Trophoblast cell (in vitro differentiated cells and primary cell): Measurements from ENCODE around the gene SUDS3.
A peak's percentile ranks its signal among the peaks of the same experiment; 100 is the strongest.

Source experiments
- DNase-seq, 2 donors: peaks; one replicate each; pipeline ENCODE4 v3.0.0-alpha.2; 2016
- H2AFZ ChIP-seq: 2 replicates; pipeline ENCODE4 v1.6.1; 2013; ENCODE audit warnings: low read length, moderate library complexity, mild to moderate bottlenecking; ENCODE audit not compliant: insufficient read depth, poor library complexity
- H2AK5ac ChIP-seq: 2 replicates; pipeline ENCODE4 v1.6.1; 2013; ENCODE audit warnings: mild to moderate bottlenecking, low read length
- H2BK120ac ChIP-seq: 2 replicates; pipeline ENCODE4 v1.6.1; 2013; ENCODE audit warnings: low read length, mild to moderate bottlenecking, moderate library complexity; ENCODE audit not compliant: insufficient read depth, poor library complexity
- H2BK12ac ChIP-seq: 2 replicates; pipeline ENCODE4 v1.6.1; 2013; ENCODE audit warnings: mild to moderate bottlenecking, low read length, moderate library complexity
- H2BK5ac ChIP-seq: 2 replicates; pipeline ENCODE4 v1.6.1; 2013; ENCODE audit warnings: low read length, low read depth, moderate library complexity, mild to moderate bottlenecking; ENCODE audit not compliant: poor library complexity
- H3K14ac ChIP-seq: 2 replicates; pipeline ENCODE4 v1.6.1; 2013; ENCODE audit warnings: mild to moderate bottlenecking, low read length
- H3K18ac ChIP-seq: 2 replicates; pipeline ENCODE4 v1.6.1; 2013; ENCODE audit warnings: mild to moderate bottlenecking, low read length
- H3K23ac ChIP-seq: 2 replicates; pipeline ENCODE4 v1.6.1; 2013; ENCODE audit warnings: low read length
- H3K27ac ChIP-seq: 2 replicates; pipeline ENCODE4 v1.5.1; 2013; ENCODE audit warnings: low read depth, mild to moderate bottlenecking, inconsistent platforms, low read length, moderate library complexity
- H3K27me3 ChIP-seq: 2 replicates; pipeline ENCODE4 v1.6.1; 2013; ENCODE audit warnings: inconsistent platforms, mild to moderate bottlenecking, low read length, moderate library complexity; ENCODE audit not compliant: insufficient read depth
- H3K36me3 ChIP-seq, 2 experiments: 1 replicate in 1 of 2; 2 replicates in 1 of 2; pipeline ENCODE4 v1.6.1; 2013; ENCODE audit warnings: low read length in 2 of 2, mild to moderate bottlenecking in 2 of 2, moderate library complexity in 1 of 2; ENCODE audit not compliant: insufficient read depth in 2 of 2, control insufficient read depth in 1 of 2
- H3K4ac ChIP-seq: 2 replicates; pipeline ENCODE4 v1.6.1; 2013; ENCODE audit warnings: low read depth, mild to moderate bottlenecking, low read length, moderate library complexity
- H3K4me1 ChIP-seq, 2 experiments: 1 replicate in 1 of 2; 2 replicates in 1 of 2; pipeline ENCODE4 v1.6.1; 2013; ENCODE audit warnings: low read length in 2 of 2, mild to moderate bottlenecking in 2 of 2, moderate library complexity in 1 of 2; ENCODE audit not compliant: insufficient read depth in 2 of 2, control insufficient read depth in 1 of 2
- H3K4me2 ChIP-seq: 2 replicates; pipeline ENCODE4 v1.6.1; 2013; ENCODE audit warnings: inconsistent platforms, mild to moderate bottlenecking, low read length, moderate library complexity
- H3K4me3 ChIP-seq: 2 replicates; pipeline ENCODE4 v1.5.1; 2013; ENCODE audit warnings: mild to moderate bottlenecking, low read depth, low read length, inconsistent platforms
- H3K79me1 ChIP-seq: one replicate; pipeline ENCODE4 v1.6.1; 2013; ENCODE audit warnings: low read length
- H3K79me2 ChIP-seq: 2 replicates; pipeline ENCODE4 v1.6.1; 2013; ENCODE audit warnings: low read length, mild to moderate bottlenecking; ENCODE audit not compliant: control insufficient read depth, insufficient read depth, poor library complexity
- H3K9ac ChIP-seq: 2 replicates; pipeline ENCODE4 v1.6.1; 2013; ENCODE audit warnings: mild to moderate bottlenecking, low read length
- H3K9me3 ChIP-seq: 2 replicates; pipeline ENCODE4 v1.6.1; 2013; ENCODE audit warnings: low read depth, mild to moderate bottlenecking, control low read depth, inconsistent platforms, low read length; ENCODE audit not compliant: insufficient read depth
- H4K12ac ChIP-seq: 2 replicates; pipeline ENCODE4 v1.6.1; 2013; ENCODE audit warnings: low read depth, mild to moderate bottlenecking, low read length, moderate library complexity
- H4K8ac ChIP-seq: 2 replicates; pipeline ENCODE4 v1.6.1; 2013; ENCODE audit warnings: low read depth, mild to moderate bottlenecking, low read length, moderate library complexity
- H4K91ac ChIP-seq: one replicate; pipeline ENCODE4 v1.6.1; 2013; ENCODE audit warnings: low read depth, mild to moderate bottlenecking, low read length, moderate library complexity
- WGBS: extraction: QIAGEN DNeasy Blood & Tissue Kit; methylation state at CpG from one replicate; pipeline ENCODE4 v1.1.7; 2013; ENCODE audit warnings: missing lambda C conversion rate; ENCODE audit not compliant: insufficient read length, insufficient coverage; ENCODE audit errors: extremely low coverage; 5-methylcytosine and 5-hydroxymethylcytosine counted together

The SUDS3 gene

DNA sequence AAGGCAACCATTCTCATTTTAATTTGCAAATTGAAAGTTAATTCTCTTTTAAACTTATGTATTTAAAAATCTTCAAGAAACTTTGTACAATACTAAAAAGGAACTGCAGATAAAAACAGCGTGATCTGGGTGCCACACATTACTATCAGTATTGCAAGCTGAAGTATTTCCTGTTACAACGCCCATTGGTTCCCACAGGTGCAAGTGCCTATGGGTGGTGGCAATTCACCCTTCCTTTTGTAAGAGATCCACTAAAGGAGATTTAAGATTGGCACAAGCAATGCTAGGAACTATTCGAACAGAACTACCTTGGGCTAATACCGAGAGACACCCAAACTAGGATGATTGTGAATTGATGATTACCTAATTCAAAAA is 16.8 kb upstream of the SUDS3 start:
- Histone ChIP-seq H3K79me1 (no peaks in the 10 kb centered on the region), H3K4me1 (no peaks in the 10 kb centered on the region), H3K27ac (no peak overlapping the region), H2BK5ac (no peak overlapping the region), H3K36me3 (no peaks in the 10 kb centered on the region), H3K79me2 (no peaks in the 10 kb centered on the region), H3K4me3 (no peak overlapping the region), H2AK5ac (no peak overlapping the region), H2BK12ac (no peak overlapping the region), H2BK120ac (no peak overlapping the region), H3K27me3 (no peaks in the 10 kb centered on the region), H4K91ac (no peak overlapping the region), H3K14ac (no peak overlapping the region), H4K12ac (no peak overlapping the region), H2AFZ (no peak overlapping the region), H4K8ac (no peak overlapping the region), H3K23ac (no peak overlapping the region), H3K9me3 (no peaks in the 10 kb centered on the region), H3K18ac (no peak overlapping the region), H3K9ac (no peak overlapping the region), H3K4ac (no peak overlapping the region), H3K4me2 (no peak overlapping the region)
- no CpG with 5 or more reads among the region's 4 CpGs for WGBS
- DNase-seq, result no peak

DNA sequence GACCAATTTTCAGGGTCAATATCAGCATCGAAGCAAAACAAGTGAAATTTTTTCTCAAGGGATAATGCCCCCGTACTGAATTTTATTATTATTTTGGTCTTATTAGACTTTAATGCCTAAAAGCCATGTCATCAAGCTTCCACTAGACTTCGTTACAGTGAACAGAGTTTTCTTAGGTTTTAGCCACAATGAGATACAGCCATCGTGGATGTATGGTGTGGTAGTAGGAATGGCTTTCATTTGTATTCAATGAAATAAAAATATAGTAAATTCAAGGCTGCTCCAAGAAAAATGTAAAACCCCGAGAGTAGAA is 15.3 kb upstream of the SUDS3 start:
- no peak overlapping the region for H2AK5ac ChIP-seq
- H3K18ac ChIP-seq, result no peak overlapping the region
- no peaks in the 10 kb centered on the region for H3K4me1 ChIP-seq
- no peak for DNase-seq
- no peak overlapping the region for H2AFZ ChIP-seq
- no peak overlapping the region for H3K4me2 ChIP-seq
- no peak overlapping the region for H3K4me3 ChIP-seq
- no peak overlapping the region for H3K4ac ChIP-seq
- H3K27ac ChIP-seq, result no peak overlapping the region
- H3K23ac ChIP-seq, result no peak overlapping the region
- no peaks in the 10 kb centered on the region for H3K9me3 ChIP-seq
- H3K36me3 ChIP-seq, result no peaks in the 10 kb centered on the region
- H3K27me3 ChIP-seq, result no peaks in the 10 kb centered on the region
- H3K79me1 ChIP-seq, result no peaks in the 10 kb centered on the region
- H4K91ac ChIP-seq, result no peak overlapping the region
- WGBS, result no CpG with 5 or more reads among the region's 5 CpGs
- H2BK12ac ChIP-seq, result no peak overlapping the region
- no peak overlapping the region for H3K14ac ChIP-seq
- no peak overlapping the region for H4K12ac ChIP-seq
- no peak overlapping the region for H2BK120ac ChIP-seq
- H3K79me2 ChIP-seq, result no peaks in the 10 kb centered on the region
- H4K8ac ChIP-seq, result no peak overlapping the region
- H3K9ac ChIP-seq, result no peak overlapping the region
- no peak overlapping the region for H2BK5ac ChIP-seq

DNA sequence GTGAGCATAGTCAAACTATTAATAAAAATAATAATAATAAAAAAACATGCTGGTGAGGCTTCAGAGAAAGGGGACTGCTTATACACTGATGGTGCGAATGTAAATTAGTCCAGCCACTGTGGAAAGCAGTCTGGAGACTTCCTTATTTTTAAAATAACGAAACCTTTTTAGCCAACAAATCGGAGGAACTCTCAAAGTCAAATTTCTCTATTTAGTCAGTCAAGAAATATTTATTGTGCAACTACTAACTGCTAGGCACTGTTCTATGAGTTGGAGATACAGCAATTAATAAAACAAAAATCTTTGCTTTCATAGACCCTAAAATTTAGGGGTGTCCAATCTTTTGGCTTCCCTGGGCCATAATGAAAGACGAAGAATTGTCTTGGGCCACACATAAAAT is 14.5 kb upstream of the SUDS3 start:
- Histone ChIP-seq H3K14ac (no peak overlapping the region), H3K9ac (no peak overlapping the region), H2BK5ac (no peak overlapping the region), H3K18ac (no peak overlapping the region), H4K8ac (no peak overlapping the region), H3K4me3 (no peak overlapping the region), H3K4ac (no peak overlapping the region), H2BK12ac (no peak overlapping the region), H2AK5ac (no peak overlapping the region), H3K79me2 (no peaks in the 10 kb centered on the region), H3K27me3 (no peaks in the 10 kb centered on the region), H4K12ac (no peak overlapping the region), H3K4me2 (no peak overlapping the region), H3K27ac (no peak overlapping the region), H3K79me1 (no peaks in the 10 kb centered on the region), H2BK120ac (no peak overlapping the region), H3K23ac (no peak overlapping the region), H2AFZ (no peak overlapping the region), H3K4me1 (no peaks in the 10 kb centered on the region), H3K36me3 (no peaks in the 10 kb centered on the region), H3K9me3 (no peaks in the 10 kb centered on the region), H4K91ac (no peak overlapping the region)
- WGBS, result no CpG with 5 or more reads among the region's 4 CpGs
- peak in 1 of 2 donors; percentile 49 for DNase-seq

DNA sequence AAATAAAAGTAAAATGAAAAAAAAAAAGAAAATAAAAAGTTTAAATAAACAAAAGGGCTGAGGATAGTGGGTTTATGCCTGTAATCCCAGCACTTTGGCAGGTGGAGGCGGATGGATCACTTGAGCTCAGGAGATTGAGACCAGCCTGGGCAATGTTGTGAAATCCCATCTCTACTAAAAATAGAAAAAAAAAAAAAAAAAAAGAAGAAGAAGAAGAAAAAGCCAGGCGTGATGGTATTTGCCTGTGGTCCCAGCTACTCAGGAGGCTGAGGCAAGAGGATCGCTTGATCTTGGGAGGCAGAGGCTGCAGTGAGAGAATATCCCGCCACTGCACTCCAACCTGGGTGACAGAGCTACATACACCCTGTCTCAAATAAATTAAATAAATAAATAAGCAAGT is 7.5 kb upstream of the SUDS3 start:
- Histone ChIP-seq H4K8ac (no peak overlapping the region), H3K18ac (no peak overlapping the region), H3K4me2 (no peak overlapping the region), H3K36me3 (no peaks in the 10 kb centered on the region), H3K4ac (no peak overlapping the region), H4K91ac (no peak overlapping the region), H3K27me3 (peaks cover 8% of the 10 kb centered on the region), H3K23ac (no peak overlapping the region), H2BK120ac (no peak overlapping the region), H2AK5ac (no peak overlapping the region), H3K4me1 (no peaks in the 10 kb centered on the region), H3K27ac (no peak overlapping the region), H2BK5ac (no peak overlapping the region), H3K14ac (no peak overlapping the region), H2BK12ac (no peak overlapping the region), H3K9me3 (no peaks in the 10 kb centered on the region), H3K79me1 (peaks cover 2% of the 10 kb centered on the region), H2AFZ (no peak overlapping the region), H3K9ac (no peak overlapping the region), H3K79me2 (peaks cover 1% of the 10 kb centered on the region), H3K4me3 (no peak overlapping the region), H4K12ac (no peak overlapping the region)
- WGBS, result no CpG with 5 or more reads among the region's 4 CpGs
- DNase-seq, result no peak

DNA sequence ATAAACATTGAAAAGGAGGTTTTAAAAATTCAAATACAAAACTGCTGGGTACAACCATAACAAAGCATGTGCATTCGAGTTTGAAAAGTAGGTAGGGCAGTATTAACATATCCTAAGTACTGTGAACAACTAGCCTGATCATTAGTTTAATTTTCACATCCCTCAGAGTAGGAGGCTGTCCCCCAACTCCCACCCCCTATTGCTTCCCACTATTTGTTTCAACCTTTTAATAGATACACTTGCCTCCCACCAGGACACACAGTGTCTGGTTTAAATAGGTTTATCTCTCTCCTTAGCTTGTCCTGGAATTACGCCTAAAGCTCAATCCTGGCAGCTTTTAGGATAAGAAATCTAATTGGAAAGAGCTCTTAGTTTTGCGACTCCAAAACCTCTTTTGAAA is 5.8 kb upstream of the SUDS3 start:
- no peak overlapping the region for H2BK120ac ChIP-seq
- H3K4me3 ChIP-seq, result no peak overlapping the region
- H2AK5ac ChIP-seq, result no peak overlapping the region
- H4K91ac ChIP-seq, result no peak overlapping the region
- H3K9ac ChIP-seq, result no peak overlapping the region
- H4K8ac ChIP-seq, result no peak overlapping the region
- H3K36me3 ChIP-seq, result no peaks in the 10 kb centered on the region
- no peak overlapping the region for H3K14ac ChIP-seq
- no peak overlapping the region for H3K23ac ChIP-seq
- no peak overlapping the region for H3K27ac ChIP-seq
- no peak overlapping the region for H3K4ac ChIP-seq
- H2BK5ac ChIP-seq, result no peak overlapping the region
- H4K12ac ChIP-seq, result no peak overlapping the region
- H3K27me3 ChIP-seq, result peaks cover 8% of the 10 kb centered on the region
- H3K4me2 ChIP-seq, result no peak overlapping the region
- H2BK12ac ChIP-seq, result no peak overlapping the region
- peaks cover 1% of the 10 kb centered on the region for H3K79me2 ChIP-seq
- H3K9me3 ChIP-seq, result no peaks in the 10 kb centered on the region
- peaks cover 2% of the 10 kb centered on the region for H3K79me1 ChIP-seq
- DNase-seq, result no peak
- H3K4me1 ChIP-seq, result no peaks in the 10 kb centered on the region
- no peak overlapping the region for H3K18ac ChIP-seq
- no peak overlapping the region for H2AFZ ChIP-seq
- no CpG with 5 or more reads among the region's 3 CpGs for WGBS
